ENCODE results near the gene SIDT2.

- TF ChIP-seq POLR2A (IDR thresholded peaks at IDR 0.05; ENCODE audit: borderline replicate concordance, extremely low read depth, insufficient read depth, insufficient read length): no peak
- no peak for TF ChIP-seq CTCF (IDR thresholded peaks at IDR 0.05 in 2 of 3, conservative IDR thresholded peaks at IDR 0.05 in 1 of 3; ENCODE audit: borderline replicate concordance in 1 of 3, insufficient read depth in 1 of 3, low read depth in 2 of 3, low read length in 2 of 3)
- no peak for TF ChIP-seq SP1 (IDR thresholded peaks at IDR 0.05; ENCODE audit: low read depth)
- no peak for TF ChIP-seq CEBPB (IDR thresholded peaks at IDR 0.05; ENCODE audit: low read depth)
- TF ChIP-seq EZH2 (IDR thresholded peaks at IDR 0.05): no peak
- TF ChIP-seq JUND (IDR thresholded peaks at IDR 0.05): no peak
- no peak for TF ChIP-seq EZH2phosphoT487 (IDR thresholded peaks at IDR 0.05; ENCODE audit: borderline replicate concordance)
- TF ChIP-seq RAD21 (IDR thresholded peaks at IDR 0.05; ENCODE audit: low read depth): no peak
- no peak for TF ChIP-seq ELF1 (IDR thresholded peaks at IDR 0.05; ENCODE audit: borderline replicate concordance, low read depth)
- TF ChIP-seq REST (IDR thresholded peaks at IDR 0.05; ENCODE audit: low read depth): no peak
- TF ChIP-seq POLR2AphosphoS5 (IDR thresholded peaks at IDR 0.05; ENCODE audit: low read depth, low read length): no peak
Measured at GRCh38 chr11:117220999-117221774, 42.6 kb downstream of the SIDT2 start.
